HuH-7.5 (cell line): ENCODE measurements around the gene HAL.
A peak's percentile ranks its signal among the peaks of the same experiment; 100 is the strongest.

Source experiments
- DNase-seq: peaks from one replicate; pipeline ENCODE4 v3.0.0; 2011; ENCODE audit warnings: low spot score

Gene HAL, protein sequence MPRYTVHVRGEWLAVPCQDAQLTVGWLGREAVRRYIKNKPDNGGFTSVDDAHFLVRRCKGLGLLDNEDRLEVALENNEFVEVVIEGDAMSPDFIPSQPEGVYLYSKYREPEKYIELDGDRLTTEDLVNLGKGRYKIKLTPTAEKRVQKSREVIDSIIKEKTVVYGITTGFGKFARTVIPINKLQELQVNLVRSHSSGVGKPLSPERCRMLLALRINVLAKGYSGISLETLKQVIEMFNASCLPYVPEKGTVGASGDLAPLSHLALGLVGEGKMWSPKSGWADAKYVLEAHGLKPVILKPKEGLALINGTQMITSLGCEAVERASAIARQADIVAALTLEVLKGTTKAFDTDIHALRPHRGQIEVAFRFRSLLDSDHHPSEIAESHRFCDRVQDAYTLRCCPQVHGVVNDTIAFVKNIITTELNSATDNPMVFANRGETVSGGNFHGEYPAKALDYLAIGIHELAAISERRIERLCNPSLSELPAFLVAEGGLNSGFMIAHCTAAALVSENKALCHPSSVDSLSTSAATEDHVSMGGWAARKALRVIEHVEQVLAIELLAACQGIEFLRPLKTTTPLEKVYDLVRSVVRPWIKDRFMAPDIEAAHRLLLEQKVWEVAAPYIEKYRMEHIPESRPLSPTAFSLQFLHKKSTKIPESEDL

DNA sequence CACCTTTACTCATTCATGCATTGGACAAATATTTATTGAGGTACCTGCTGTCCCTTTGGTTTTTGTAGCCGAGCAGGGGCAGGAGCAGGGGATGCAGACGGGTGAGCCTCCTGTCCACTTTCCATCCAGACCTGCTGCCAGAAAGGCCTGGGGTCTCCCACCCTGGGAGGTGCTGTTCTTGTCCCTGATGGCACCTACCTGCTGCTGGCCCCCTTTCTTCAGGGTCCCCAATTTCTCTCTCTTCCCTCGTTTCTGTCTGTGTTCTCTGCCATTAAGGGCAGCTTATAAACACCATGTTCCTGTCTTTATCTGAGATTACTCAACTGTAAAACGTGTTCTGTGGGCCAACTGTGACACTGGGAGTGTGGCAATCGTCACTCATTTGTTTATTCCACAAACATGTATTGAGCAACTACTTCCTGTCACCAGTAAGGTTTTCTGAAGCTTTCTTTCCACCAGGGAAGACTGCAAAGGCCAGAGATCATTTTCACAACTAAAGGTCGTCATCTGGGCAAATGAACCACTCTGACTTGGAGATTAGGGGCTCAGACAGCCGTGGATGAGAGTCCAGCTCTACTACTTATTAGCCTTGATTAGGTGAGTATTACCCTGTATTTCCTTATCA lies at the start of gene HAL:
HAL (minus strand) TSS at position 311 of the 625 bp plus-strand sequence. CDS start 434 bp downstream, outside the sequence.
- DNase-seq = peak; percentile 52

GRCh38 chr12:96045566-96045965 lies 49.4 kb upstream of the HAL start:
- DNase-seq = no peak

DNA sequence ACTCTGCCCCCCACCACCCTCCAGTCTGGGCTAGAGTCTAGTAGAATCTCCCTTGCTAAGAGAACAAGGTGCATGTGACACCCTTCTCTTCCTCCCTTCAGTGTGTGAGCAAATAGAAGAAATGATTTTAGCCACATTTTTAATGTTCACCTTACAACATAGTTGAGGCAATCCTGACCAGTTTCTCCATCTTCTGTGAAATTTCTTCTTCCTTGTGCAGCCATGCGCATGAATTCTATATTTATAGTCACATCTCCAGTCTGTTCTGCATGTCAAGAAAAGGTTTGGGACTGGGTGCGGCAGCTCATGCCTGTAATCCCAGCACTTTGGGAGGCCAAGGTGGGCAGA lies 48.8 kb upstream of the HAL start:
- DNase-seq = no peak

DNA sequence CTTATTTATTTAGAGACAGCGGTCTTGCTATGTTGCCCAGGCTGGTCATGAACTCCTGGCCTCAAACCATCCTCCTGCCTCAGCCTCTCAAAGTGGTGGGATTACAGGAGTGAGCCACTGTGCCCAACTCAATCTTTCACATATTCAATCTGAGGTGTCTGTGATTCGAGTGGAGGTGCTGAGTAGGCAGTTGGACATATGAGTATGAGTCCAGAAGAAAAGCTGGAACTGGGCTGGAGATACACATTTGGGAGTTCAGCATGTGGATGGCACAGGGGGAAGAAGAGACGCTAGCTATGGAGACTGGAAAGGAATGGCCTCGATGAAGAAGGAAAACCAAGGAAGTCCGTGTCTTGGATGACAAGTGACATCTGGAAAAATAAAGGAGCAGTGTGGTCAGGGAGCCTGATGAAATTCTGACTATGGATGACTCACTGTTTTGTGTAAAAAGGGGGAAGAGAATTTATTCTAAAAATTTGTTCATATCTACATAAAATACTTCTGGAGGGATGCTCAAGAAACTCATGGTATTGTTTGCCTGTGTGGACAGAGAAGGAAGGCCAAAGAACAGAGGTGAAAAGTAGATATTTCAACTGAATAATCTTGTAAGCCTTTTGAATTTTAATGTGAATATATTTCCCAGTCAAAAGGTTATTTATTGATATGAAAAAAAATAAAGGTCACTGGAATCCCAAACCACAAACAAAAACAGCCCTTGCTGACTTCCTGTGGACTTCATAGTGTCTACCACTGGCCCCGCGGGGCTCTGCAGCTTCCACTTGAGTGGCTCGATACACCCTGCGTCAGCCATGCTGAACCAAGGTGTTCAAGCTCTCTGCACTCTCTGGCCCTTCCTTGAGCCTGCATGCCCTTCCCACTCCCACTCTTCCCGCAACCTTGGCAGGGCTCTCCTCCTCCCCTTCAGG lies 48.1 kb upstream of the HAL start:
- no peak for DNase-seq

GRCh38 chr12:96041181-96041580 lies 45.0 kb upstream of the HAL start:
- no peak for DNase-seq

- no peak for DNase-seq
Observed at GRCh38 chr12:96040305-96041133, 44.4 kb upstream of the HAL start.

GRCh38 chr12:96039516-96039915 lies 43.4 kb upstream of the HAL start:
- DNase-seq = no peak

DNA sequence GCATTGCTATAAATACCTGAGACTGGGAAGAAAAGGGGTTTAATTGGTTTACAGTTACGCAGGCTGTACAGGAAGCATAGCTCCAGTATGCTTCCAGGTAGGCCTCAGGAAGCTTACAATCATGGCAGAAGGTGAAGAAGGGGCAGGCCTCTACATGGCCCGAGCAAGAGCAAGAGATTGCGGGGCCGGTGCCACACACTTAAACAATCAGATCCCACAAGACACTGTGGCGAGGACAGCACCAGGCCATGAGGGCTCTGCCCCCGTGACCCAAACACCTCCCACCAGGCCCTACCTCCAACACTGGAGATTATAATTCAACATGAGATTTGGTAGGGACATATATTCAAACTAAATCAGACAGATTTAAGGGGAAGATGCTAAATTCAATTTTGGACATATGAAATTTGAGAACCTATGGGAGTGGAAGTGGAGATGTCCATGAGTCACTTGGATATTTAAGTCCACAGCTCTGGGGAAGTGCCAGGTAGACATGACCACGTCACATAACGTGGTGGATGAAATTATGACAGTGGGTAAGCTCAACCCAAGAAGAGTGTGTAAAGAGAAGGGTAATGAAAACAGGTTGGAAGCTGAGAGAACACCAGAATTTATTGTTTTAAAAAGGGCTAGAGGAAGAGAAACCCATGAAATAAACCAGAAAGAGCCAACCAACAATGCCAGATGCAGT lies 40.8 kb upstream of the HAL start:
- no peak for DNase-seq

DNA sequence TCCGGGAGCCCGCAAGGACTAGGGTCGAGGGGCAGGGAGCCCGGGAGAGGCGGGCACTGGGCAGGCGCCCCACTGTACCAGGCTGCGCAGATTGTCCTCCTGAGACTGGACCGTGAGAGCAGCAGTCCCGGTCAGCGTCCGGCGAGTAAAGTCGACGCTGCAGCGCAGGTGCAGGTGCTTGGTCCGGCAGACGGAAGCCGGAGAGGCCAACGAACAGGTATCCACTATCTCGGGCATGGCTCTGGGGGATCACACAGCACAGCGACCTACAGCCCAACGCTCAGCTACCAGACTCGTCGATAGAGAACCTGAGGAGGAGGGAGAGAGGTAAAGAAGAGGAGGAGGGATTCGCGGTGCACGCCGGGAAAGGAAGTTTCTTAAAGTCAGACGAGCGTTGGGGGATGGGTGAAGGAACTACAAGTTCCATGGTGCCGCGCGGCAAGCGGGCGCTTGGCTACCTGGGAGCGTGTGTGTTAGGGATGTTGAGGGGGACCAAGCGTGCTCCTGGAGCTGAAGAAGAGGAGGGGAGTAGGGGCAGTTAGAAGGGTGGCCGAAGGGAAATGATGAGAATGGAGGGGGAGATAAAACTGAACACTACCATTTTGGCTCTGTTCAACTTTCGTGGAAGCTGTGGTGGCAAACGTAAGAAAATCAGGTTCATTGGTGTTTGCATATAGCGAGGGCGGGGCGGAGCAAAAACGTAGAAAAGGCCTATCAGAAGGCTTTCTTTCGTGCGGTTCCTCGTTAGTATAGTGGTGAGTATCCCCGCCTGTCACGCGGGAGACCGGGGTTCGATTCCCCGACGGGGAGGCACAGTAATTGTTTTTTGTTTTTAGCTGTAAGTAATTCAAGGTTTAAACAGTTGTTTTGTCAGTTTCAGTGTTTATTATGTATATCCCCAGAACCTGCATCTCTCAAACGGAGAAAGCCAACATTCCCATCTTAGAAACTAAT lies 39.4 kb upstream of the HAL start, which contains the start of gene LTA4H:
LTA4H (minus strand) TSS at position 305 of the 954 bp plus-strand sequence; CDS start at position 237, 68 bp downstream.
- peak; percentile 75 for DNase-seq

DNA sequence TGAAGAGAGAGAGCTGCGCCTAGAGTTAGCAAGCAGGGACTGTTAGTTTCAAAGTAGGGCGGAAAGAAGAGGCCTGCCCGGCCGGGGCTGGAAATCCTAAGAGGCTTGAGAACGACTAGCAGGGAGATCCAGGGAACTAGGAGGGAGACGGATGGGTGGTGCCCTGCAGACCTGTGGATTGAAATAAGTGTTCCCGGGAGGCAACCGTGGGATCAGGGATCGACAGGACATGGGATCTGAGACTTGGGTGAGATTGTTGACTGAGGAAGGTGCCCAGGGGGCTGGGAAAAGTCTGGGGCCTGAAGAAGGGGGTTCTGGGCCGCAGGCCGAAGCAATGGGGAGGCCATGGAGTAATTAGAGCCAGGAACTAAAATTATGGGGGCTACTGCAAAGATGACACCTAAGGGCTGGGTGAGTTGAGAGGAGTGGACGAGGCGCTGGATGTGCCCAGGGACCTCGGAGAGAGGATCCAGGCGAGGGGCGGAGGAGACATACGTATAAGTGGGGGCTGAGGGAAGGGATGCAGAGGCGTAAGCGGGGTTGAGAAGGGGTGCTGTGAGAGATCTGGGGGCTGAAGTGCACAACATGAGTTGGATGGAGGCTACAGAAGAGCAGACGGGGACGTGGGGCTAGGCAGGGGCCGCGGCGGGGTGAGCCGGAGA lies 38.6 kb upstream of the HAL start:
- peak; percentile 25 for DNase-seq

- DNase-seq = no peak
Observed at GRCh38 chr12:96033549-96034389, 37.6 kb upstream of the HAL start.

GRCh38 chr12:96029826-96030225 lies 33.7 kb upstream of the HAL start:
- DNase-seq = no peak

- no peak for DNase-seq
Observed at GRCh38 chr12:96028538-96028937, 32.4 kb upstream of the HAL start.

- no peak for DNase-seq
Observed at GRCh38 chr12:96026331-96026730, 30.2 kb upstream of the HAL start.

- DNase-seq = no peak
Observed at GRCh38 chr12:96025518-96025917, 29.4 kb upstream of the HAL start.

DNA sequence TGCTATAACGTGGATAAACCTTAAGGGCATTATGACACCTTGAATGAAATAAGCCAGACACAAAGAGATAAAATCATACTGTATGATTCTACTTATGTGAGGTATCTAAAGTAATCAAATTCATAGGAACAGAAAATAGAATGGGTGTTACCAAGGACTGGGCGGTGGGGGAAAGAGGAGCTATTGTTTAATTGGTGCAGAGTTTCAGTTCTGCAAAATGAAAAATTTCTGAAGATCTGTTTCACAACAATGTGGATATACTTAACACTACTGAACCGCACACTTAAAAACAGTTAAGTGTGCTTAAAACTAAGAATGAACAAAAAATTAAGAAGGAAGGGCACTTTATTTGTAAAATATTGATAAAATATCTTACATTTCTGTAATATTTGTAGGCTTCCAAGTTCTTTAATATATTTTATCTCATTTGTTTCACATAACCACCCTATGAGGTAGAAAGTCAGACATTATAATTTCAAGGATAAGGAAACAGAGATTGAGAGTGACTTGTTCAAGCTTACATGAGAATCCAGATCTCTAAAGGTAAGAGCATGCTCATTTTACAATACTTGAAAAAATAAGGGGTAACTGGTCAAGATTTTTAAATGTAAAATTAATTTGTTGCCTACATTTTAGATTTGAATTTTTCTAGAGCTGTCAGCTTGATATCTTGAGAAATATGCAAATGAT lies 24.3 kb upstream of the HAL start:
- no peak for DNase-seq

DNA sequence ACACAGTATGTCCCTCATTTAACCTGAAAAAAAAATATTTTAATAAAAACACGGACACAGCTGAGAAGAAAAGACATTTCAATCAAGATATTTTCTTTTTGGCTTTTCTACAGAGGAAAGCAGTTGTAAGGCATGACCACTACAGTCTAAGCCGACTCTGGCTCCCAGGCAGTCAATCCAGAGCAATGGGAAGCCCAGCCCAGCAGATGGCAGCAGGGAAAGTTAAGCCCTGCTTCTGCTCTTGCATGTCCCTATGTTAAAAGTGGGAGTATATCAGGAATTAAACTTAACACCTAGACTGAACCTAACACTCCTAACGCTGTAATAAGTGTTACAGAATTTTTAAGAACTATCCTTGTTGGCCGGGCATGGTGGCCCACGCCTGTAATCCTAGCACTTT lies 19.5 kb upstream of the HAL start:
- DNase-seq = peak; percentile 18
